ENCODE measurements around the gene SYNE1.
"Not testable (repeated sequence)": the region's sequence is repeated elsewhere in the genome, so short reads cannot be mapped to it uniquely, and the experiment has no call there.

The SYNE1 gene

GRCh38 chr6:152532556-152533422, 104.4 kb downstream of the SYNE1 start:
- Histone ChIP-seq H3K9me2 (replicated peaks; ENCODE audit: insufficient read depth, low read length) (no peaks in the 10 kb centered on the region), H3K79me2 (ENCODE audit: insufficient read depth, low read length) (no peaks in the 10 kb centered on the region), H2AFZ (ENCODE audit: low read depth, low read length, severe bottlenecking) (no peak overlapping the region), H3K9me3 (ENCODE audit: insufficient read depth, low read length) (no peaks in the 10 kb centered on the region), H3K4me3 (ENCODE audit: insufficient read depth, low read length, poor library complexity, severe bottlenecking) (no peak overlapping the region), H3K9ac (ENCODE audit: low read length) (no peak overlapping the region), H3K36me3 (ENCODE audit: low read length) (no peaks in the 10 kb centered on the region), H3K27ac (ENCODE audit: low read depth, low read length) (no peak overlapping the region), H3K4me2 (ENCODE audit: low read depth, low read length, poor library complexity, severe bottlenecking) (no peak overlapping the region), H3F3A (ENCODE audit: insufficient read depth) (no peaks in the 10 kb centered on the region), H4K20me1 (ENCODE audit: low read depth, low read length) (no peaks in the 10 kb centered on the region), H3K27me3 (ENCODE audit: low read length) (no peaks in the 10 kb centered on the region)
- no peak for TF ChIP-seq CTCF (IDR thresholded peaks at IDR 0.05; ENCODE audit: insufficient read depth, low read length, poor library complexity, severe bottlenecking)
- no peak for TF ChIP-seq EZH2phosphoT487 (conservative IDR thresholded peaks at IDR 0.05; ENCODE audit: low read length)

GRCh38 chr6:152531659-152532058, 105.5 kb downstream of the SYNE1 start:
- Histone ChIP-seq H3K27me3 (ENCODE audit: low read length) (no peaks in the 10 kb centered on the region), H3K79me2 (ENCODE audit: insufficient read depth, low read length) (no peaks in the 10 kb centered on the region), H3K36me3 (ENCODE audit: low read length) (no peaks in the 10 kb centered on the region), H3K9me3 (ENCODE audit: insufficient read depth, low read length) (no peaks in the 10 kb centered on the region), H3K4me3 (ENCODE audit: insufficient read depth, low read length, poor library complexity, severe bottlenecking) (no peak overlapping the region), H3K9me2 (replicated peaks; ENCODE audit: insufficient read depth, low read length) (no peaks in the 10 kb centered on the region), H3F3A (ENCODE audit: insufficient read depth) (no peaks in the 10 kb centered on the region), H3K27ac (ENCODE audit: low read depth, low read length) (no peak overlapping the region), H3K9ac (ENCODE audit: low read length) (no peak overlapping the region), H4K20me1 (ENCODE audit: low read depth, low read length) (no peaks in the 10 kb centered on the region), H2AFZ (ENCODE audit: low read depth, low read length, severe bottlenecking) (no peak overlapping the region), H3K4me2 (ENCODE audit: low read depth, low read length, poor library complexity, severe bottlenecking) (no peak overlapping the region)
- TF ChIP-seq CTCF (IDR thresholded peaks at IDR 0.05; ENCODE audit: insufficient read depth, low read length, poor library complexity, severe bottlenecking) = no peak
- TF ChIP-seq EZH2phosphoT487 (conservative IDR thresholded peaks at IDR 0.05; ENCODE audit: low read length) = no peak

DNA sequence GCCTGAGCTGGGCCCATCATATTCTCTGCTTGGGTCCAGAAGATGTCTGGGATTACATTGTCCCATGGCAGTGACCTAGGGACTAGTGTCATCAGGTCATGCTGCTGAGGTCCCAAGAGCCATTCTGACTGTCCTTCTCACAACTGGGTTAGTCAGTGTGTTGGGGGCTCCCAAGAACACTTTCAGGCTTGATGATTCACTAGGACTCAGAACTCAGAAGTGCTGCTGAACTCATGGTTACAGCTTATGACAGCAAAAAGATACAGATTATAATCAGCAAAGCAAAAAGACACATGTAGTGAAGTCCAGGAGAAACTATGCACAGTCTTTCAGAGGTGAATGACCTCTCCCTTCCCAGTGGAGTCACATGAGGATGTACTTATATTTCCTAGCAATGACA, 107.8 kb downstream of the SYNE1 start:
- TF ChIP-seq CTCF (IDR thresholded peaks at IDR 0.05; ENCODE audit: insufficient read depth, low read length, poor library complexity, severe bottlenecking) (no peak), EZH2phosphoT487 (conservative IDR thresholded peaks at IDR 0.05; ENCODE audit: low read length) (no peak)
- no peaks in the 10 kb centered on the region for H3K9me2 ChIP-seq (replicated peaks; ENCODE audit: insufficient read depth, low read length)

GRCh38 chr6:152514120-152514519, 123.0 kb downstream of the SYNE1 start:
- H3K27ac ChIP-seq (ENCODE audit: low read depth, low read length); H3K79me2 ChIP-seq (ENCODE audit: insufficient read depth, low read length); H3K9ac ChIP-seq (ENCODE audit: low read length); H3K4me3 ChIP-seq (ENCODE audit: insufficient read depth, low read length, poor library complexity, severe bottlenecking); H3K9me2 ChIP-seq (replicated peaks; ENCODE audit: insufficient read depth, low read length); H3F3A ChIP-seq (ENCODE audit: insufficient read depth); H2AFZ ChIP-seq (ENCODE audit: low read depth, low read length, severe bottlenecking); H3K36me3 ChIP-seq (ENCODE audit: low read length); H3K4me2 ChIP-seq (ENCODE audit: low read depth, low read length, poor library complexity, severe bottlenecking); H3K27me3 ChIP-seq (ENCODE audit: low read length); H4K20me1 ChIP-seq (ENCODE audit: low read depth, low read length); H3K9me3 ChIP-seq (ENCODE audit: insufficient read depth, low read length): not testable (repeated sequence)

More for the DNA sequence above, 107.8 kb downstream of the SYNE1 start:
- Histone ChIP-seq H3K4me3 (ENCODE audit: insufficient read depth, low read length, poor library complexity, severe bottlenecking) (no peak overlapping the region), H2AFZ (ENCODE audit: low read depth, low read length, severe bottlenecking) (no peak overlapping the region), H3K27ac (ENCODE audit: low read depth, low read length) (no peak overlapping the region), H3K9me3 (ENCODE audit: insufficient read depth, low read length) (no peaks in the 10 kb centered on the region), H3K79me2 (ENCODE audit: insufficient read depth, low read length) (no peaks in the 10 kb centered on the region), H3K27me3 (ENCODE audit: low read length) (no peaks in the 10 kb centered on the region), H4K20me1 (ENCODE audit: low read depth, low read length) (no peaks in the 10 kb centered on the region), H3K9ac (ENCODE audit: low read length) (no peak overlapping the region), H3K4me2 (ENCODE audit: low read depth, low read length, poor library complexity, severe bottlenecking) (no peak overlapping the region), H3K36me3 (ENCODE audit: low read length) (no peaks in the 10 kb centered on the region), H3F3A (ENCODE audit: insufficient read depth) (no peaks in the 10 kb centered on the region)

Measured in SU-DHL-6 (cell line).